GM23248 (cell line): ENCODE measurements around the gene GPANK1. TPM values are rescaled to one million over a fixed set of nuclear protein-coding genes. Genes with fewer than 3 reads are reported as not detected.

Source experiments
- DNase-seq: peaks from one replicate; pipeline ENCODE4 v3.0.0-alpha.2; 2015
- H2AFZ ChIP-seq: fragments of 200-600 bp; sonication (generic); 2 replicates; pipeline ENCODE4 v1.6.1; 2016; ENCODE audit warnings: antibody characterized with exemption
- H3F3A ChIP-seq: fragments of 200-600 bp; sonication (generic); 2 replicates; pipeline ENCODE4 v1.6.1; 2016; ENCODE audit warnings: mild to moderate bottlenecking, antibody characterized with exemption, mixed run types; ENCODE audit not compliant: insufficient read depth
- H3K27ac ChIP-seq: fragments of 200-600 bp; sonication (generic); 2 replicates; pipeline ENCODE4 v1.5.1; 2016; ENCODE audit warnings: mild to moderate bottlenecking
- H3K27me3 ChIP-seq: fragments of 200-600 bp; sonication (generic); replicated peaks from 2 replicates; pipeline ENCODE4 v1.6.1; 2016; ENCODE audit warnings: mild to moderate bottlenecking; ENCODE audit not compliant: insufficient read depth
- H3K36me3 ChIP-seq: fragments of 200-600 bp; sonication (generic); 2 replicates; pipeline ENCODE4 v1.6.1; 2016; ENCODE audit warnings: low read depth, mild to moderate bottlenecking
- H3K4me1 ChIP-seq: fragments of 200-600 bp; sonication (generic); 2 replicates; pipeline ENCODE4 v1.6.1; 2016; ENCODE audit warnings: mild to moderate bottlenecking; ENCODE audit not compliant: insufficient read depth
- H3K4me2 ChIP-seq: fragments of 200-600 bp; sonication (generic); one replicate; pipeline ENCODE4 v1.6.1; 2016; ENCODE audit warnings: mild to moderate bottlenecking; ENCODE audit not compliant: unreplicated experiment
- H3K4me3 ChIP-seq: fragments of 200-600 bp; sonication (generic); 2 replicates; pipeline ENCODE4 v1.5.1; 2016; ENCODE audit warnings: mild to moderate bottlenecking
- H3K79me2 ChIP-seq: fragments of 200-600 bp; sonication (generic); 2 replicates; pipeline ENCODE4 v1.6.1; 2016; ENCODE audit warnings: mild to moderate bottlenecking; ENCODE audit not compliant: insufficient read depth
- H3K9ac ChIP-seq: fragments of 200-600 bp; sonication (generic); 2 replicates; pipeline ENCODE4 v1.6.1; 2016; ENCODE audit warnings: mild to moderate bottlenecking
- H3K9me2 ChIP-seq: fragments of 200-600 bp; sonication (generic); 2 replicates; pipeline ENCODE4 v1.6.1; 2016; ENCODE audit warnings: mixed run types, mild to moderate bottlenecking, moderate library complexity; ENCODE audit not compliant: insufficient read depth
- H3K9me3 ChIP-seq: fragments of 200-600 bp; sonication (generic); one replicate; pipeline ENCODE4 v1.6.1; 2017; ENCODE audit warnings: low read depth
- H4K20me1 ChIP-seq: fragments of 200-600 bp; sonication (generic); 2 replicates; pipeline ENCODE4 v1.6.0; 2016; ENCODE audit not compliant: insufficient read depth
- EZH2 ChIP-seq: fragments of 200-600 bp; sonication (generic); IDR thresholded peaks from 2 replicates; pipeline ENCODE4 v1.6.1; 2018; ENCODE audit warnings: antibody characterized with exemption, mild to moderate bottlenecking; ENCODE audit not compliant: insufficient read depth, poor library complexity, severe bottlenecking
- EZH2phosphoT487 ChIP-seq: fragments of 200-600 bp; sonication (generic); IDR thresholded peaks from 2 replicates; pipeline ENCODE4 v1.6.1; 2018; ENCODE audit warnings: antibody characterized with exemption, moderate library complexity, mild to moderate bottlenecking, low read depth; ENCODE audit not compliant: insufficient read depth
- WGBS, 2 experiments: methylation state at CpG; one replicate each; pipeline ENCODE4 v1.1.6; 2015 to 2017; ENCODE audit warnings: low lambda C conversion rate in 2 of 2, low coverage in 1 of 2; ENCODE audit errors: missing lambda C conversion rate in 2 of 2; 5-methylcytosine and 5-hydroxymethylcytosine counted together
- in situ Hi-C: fragments of 300-500 bp; cut with MboI; formaldehyde crosslinking; loops from 2 replicates; pipeline ENCODE4 v1.15.0; 2020
- polyA plus RNA-seq: library from polyadenylated mRNA; unstranded; fragments of >200 nt; fragmentation: Nextera tagmentation; extraction: Ambion mirVana; gene quantifications from 2 replicates; pipeline ENCODE4 v1.2.1, GENCODE V29; 2016
- total RNA-seq: library from RNA; depleted of rRNA; stranded (reverse); fragments of >200 nt; shearing (Covaris generic); gene quantifications from 2 replicates; pipeline ENCODE4 v1.2.3, GENCODE V29; 2014

Gene GPANK1
- total and polyA plus RNA-seq, 2 experiments from 2014 or later: 10.6 to 19.3 TPM

- WGBS, 2 experiments: 97 to 98% methylated on average over 9 of the region's 9 CpGs
Measured at GRCh38 chr6:31692886-31693285, 28.1 kb upstream of the GPANK1 start.

GRCh38 chr6:31692353-31692752, 27.6 kb upstream of the GPANK1 start:
- H3K4me2 ChIP-seq: no peak overlapping the region
- no peaks in the 10 kb centered on the region for H3K4me1 ChIP-seq
- no peaks in the 10 kb centered on the region for H3K79me2 ChIP-seq
- H3K36me3 ChIP-seq: peaks cover 16% of the 10 kb centered on the region; the same call in 1 of the 2 replicates
- no peaks in the 10 kb centered on the region for H3F3A ChIP-seq
- no peak overlapping the region for H2AFZ ChIP-seq
- H3K9me2 ChIP-seq: no peaks in the 10 kb centered on the region
- no peak overlapping the region for H3K4me3 ChIP-seq
- no peaks in the 10 kb centered on the region for H3K9me3 ChIP-seq
- no peak overlapping the region for H3K27ac ChIP-seq
- no peak for DNase-seq
- in situ Hi-C loops: no loop called here
- no peak overlapping the region for H3K9ac ChIP-seq
- H4K20me1 ChIP-seq: no peaks in the 10 kb centered on the region
- H3K27me3 ChIP-seq: no peaks in the 10 kb centered on the region
- TF ChIP-seq EZH2 (no peak), EZH2phosphoT487 (no peak)
- 97 to 98% methylated on average over 4 of the region's 4 CpGs for WGBS, 2 experiments

More at GRCh38 chr6:31692886-31693285, 28.1 kb upstream of the GPANK1 start:
- in situ Hi-C loops: no loop called here
- Histone ChIP-seq H2AFZ (no peak overlapping the region), H3K9ac (no peak overlapping the region), H3K4me3 (no peak overlapping the region), H3K9me3 (no peaks in the 10 kb centered on the region), H3F3A (no peaks in the 10 kb centered on the region), H3K4me2 (no peak overlapping the region), H3K4me1 (no peaks in the 10 kb centered on the region), H3K27me3 (no peaks in the 10 kb centered on the region), H3K9me2 (no peaks in the 10 kb centered on the region), H3K79me2 (no peaks in the 10 kb centered on the region), H4K20me1 (no peaks in the 10 kb centered on the region), H3K27ac (no peak overlapping the region), H3K36me3 (peaks cover 16% of the 10 kb centered on the region; the same call in 1 of the 2 replicates)
- TF ChIP-seq EZH2phosphoT487 (no peak), EZH2 (no peak)
- DNase-seq: no peak

GRCh38 chr6:31691564-31692108, 26.8 kb upstream of the GPANK1 start:
- no peak for DNase-seq
- H3F3A ChIP-seq: no peaks in the 10 kb centered on the region
- no peak overlapping the region for H3K4me2 ChIP-seq
- 91 to 96% methylated on average over 10 to 12 of the region's 12 CpGs for WGBS, 2 experiments
- no peaks in the 10 kb centered on the region for H3K9me3 ChIP-seq
- peaks cover 16% of the 10 kb centered on the region; the same call in 1 of the 2 replicates for H3K36me3 ChIP-seq
- TF ChIP-seq EZH2: no peak
- no peak for TF ChIP-seq EZH2phosphoT487
- in situ Hi-C loops: no loop called here
- H3K9me2 ChIP-seq: no peaks in the 10 kb centered on the region
- H3K27me3 ChIP-seq: no peaks in the 10 kb centered on the region
- no peaks in the 10 kb centered on the region for H3K4me1 ChIP-seq
- no peak overlapping the region for H3K9ac ChIP-seq
- no peaks in the 10 kb centered on the region for H3K79me2 ChIP-seq
- no peaks in the 10 kb centered on the region for H4K20me1 ChIP-seq
- H3K27ac ChIP-seq: no peak overlapping the region
- no peak overlapping the region for H3K4me3 ChIP-seq
- H2AFZ ChIP-seq: no peak overlapping the region

- H4K20me1 ChIP-seq: no peaks in the 10 kb centered on the region
- no peak for DNase-seq
- in situ Hi-C loops: no loop called here
- WGBS, 2 experiments: 77 to 82% methylated on average over 6 of the region's 6 CpGs
- no peak overlapping the region for H3K4me3 ChIP-seq
- no peaks in the 10 kb centered on the region for H3K27me3 ChIP-seq
- peaks cover 16% of the 10 kb centered on the region; the same call in 1 of the 2 replicates for H3K36me3 ChIP-seq
- H3K4me2 ChIP-seq: no peak overlapping the region
- no peak overlapping the region for H3K9ac ChIP-seq
- TF ChIP-seq EZH2 (no peak), EZH2phosphoT487 (no peak)
- no peak overlapping the region for H2AFZ ChIP-seq
- H3F3A ChIP-seq: no peaks in the 10 kb centered on the region
- H3K79me2 ChIP-seq: no peaks in the 10 kb centered on the region
- H3K9me3 ChIP-seq: no peaks in the 10 kb centered on the region
- H3K27ac ChIP-seq: no peak overlapping the region
- H3K4me1 ChIP-seq: no peaks in the 10 kb centered on the region
- no peaks in the 10 kb centered on the region for H3K9me2 ChIP-seq
Measured at GRCh38 chr6:31691078-31691463, 26.3 kb upstream of the GPANK1 start.
